VCaP (cell line): Measurements from ENCODE around the gene RETSAT.
"Not testable (repeated sequence)": the region's sequence is repeated elsewhere in the genome, so short reads cannot be mapped to it uniquely, and the experiment has no call there.

Source experiments
- H3K27ac ChIP-seq: fragments of 450-650 bp; 2 replicates; pipeline ENCODE4 v1.5.1; 2017
- CTCF ChIP-seq: fragments of 450-650 bp; conservative IDR thresholded peaks from 2 replicates; pipeline ENCODE4 v1.5.1; 2017; ENCODE audit warnings: mild to moderate bottlenecking, moderate library complexity

Gene RETSAT

GRCh38 chr2:85319796-85320195 is 34.5 kb downstream of the RETSAT start:
- H3K27ac ChIP-seq, result no peak overlapping the region
- TF ChIP-seq CTCF, result no peak

- TF ChIP-seq CTCF, result no peak
- H3K27ac ChIP-seq, result no peak overlapping the region
Observed at GRCh38 chr2:85318222-85319074, 35.9 kb downstream of the RETSAT start.

- H3K27ac ChIP-seq, result not testable (repeated sequence)
Observed at GRCh38 chr2:85315921-85316320, 38.4 kb downstream of the RETSAT start.

- H3K27ac ChIP-seq, result no peak overlapping the region
- TF ChIP-seq CTCF, result no peak
Observed at GRCh38 chr2:85314884-85315242, 39.5 kb downstream of the RETSAT start.

GRCh38 chr2:85312404-85312803 is 41.9 kb downstream of the RETSAT start:
- H3K27ac ChIP-seq, result no peak overlapping the region
- TF ChIP-seq CTCF, result no peak

- H3K27ac ChIP-seq, result no peak overlapping the region
- TF ChIP-seq CTCF, result no peak
Observed at GRCh38 chr2:85310330-85310729, 44.0 kb downstream of the RETSAT start.

GRCh38 chr2:85309699-85310321 is 44.5 kb downstream of the RETSAT start:
- H3K27ac ChIP-seq, result no peak overlapping the region
- TF ChIP-seq CTCF, result no peak

- H3K27ac ChIP-seq, result no peak overlapping the region
- no peak for TF ChIP-seq CTCF
Observed at GRCh38 chr2:85308896-85309555, 45.3 kb downstream of the RETSAT start.
